ENCODE measurements around the gene IER2.
"Not testable (repeated sequence)": the region's sequence is repeated elsewhere in the genome, so short reads cannot be mapped to it uniquely, and the experiment has no call there.

Gene IER2

DNA sequence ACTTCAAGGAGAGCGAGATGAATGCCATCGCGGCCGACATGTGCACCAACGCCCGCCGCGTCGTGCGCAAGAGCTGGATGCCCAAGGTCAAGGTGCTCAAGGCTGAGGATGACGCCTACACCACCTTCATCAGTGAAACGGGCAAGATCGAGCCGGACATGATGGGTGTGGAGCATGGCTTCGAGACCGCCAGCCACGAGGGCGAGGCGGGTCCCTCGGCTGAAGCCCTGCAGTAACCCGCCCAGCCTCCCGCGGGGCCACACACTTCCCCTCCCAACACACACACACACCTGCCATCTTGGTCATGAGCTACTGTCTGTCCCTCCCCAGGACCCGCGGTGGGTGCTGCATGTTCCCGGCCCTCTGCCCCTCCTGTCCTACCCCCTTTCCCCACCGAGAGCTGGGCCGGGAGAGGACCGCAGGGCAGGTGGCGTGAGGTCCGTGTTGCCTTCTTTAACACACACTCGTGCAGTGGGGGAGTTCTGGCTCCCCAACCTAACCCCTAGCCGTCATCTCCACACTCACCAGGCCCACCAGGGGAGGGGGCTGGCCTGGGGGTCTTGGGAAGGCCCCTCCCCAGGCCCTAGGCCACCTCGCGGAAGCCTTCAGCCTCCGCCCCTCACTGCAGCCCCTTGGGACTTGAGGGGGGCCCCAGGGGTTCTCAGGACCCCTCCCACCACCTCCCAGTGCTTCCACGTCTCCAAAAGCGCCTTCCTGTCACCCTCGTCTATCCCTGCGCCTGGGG, 11.9 kb upstream of the IER2 start:
- no peak for DNase-seq

DNA sequence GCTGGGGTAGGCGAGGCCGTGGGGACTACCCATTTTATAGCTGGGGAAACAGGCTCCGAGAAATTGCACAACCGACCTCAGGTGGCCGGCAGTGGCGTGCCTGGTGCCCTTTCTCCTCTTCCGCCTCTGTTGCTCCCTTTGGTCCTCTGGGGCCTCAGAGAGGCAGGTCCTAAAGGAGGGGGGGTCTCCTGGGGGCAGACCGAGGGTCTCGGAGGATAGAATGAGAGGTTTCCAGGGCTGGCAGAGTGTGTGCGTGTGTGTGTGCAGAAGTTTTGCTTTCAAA, 11.4 kb upstream of the IER2 start:
- no peak for DNase-seq

DNA sequence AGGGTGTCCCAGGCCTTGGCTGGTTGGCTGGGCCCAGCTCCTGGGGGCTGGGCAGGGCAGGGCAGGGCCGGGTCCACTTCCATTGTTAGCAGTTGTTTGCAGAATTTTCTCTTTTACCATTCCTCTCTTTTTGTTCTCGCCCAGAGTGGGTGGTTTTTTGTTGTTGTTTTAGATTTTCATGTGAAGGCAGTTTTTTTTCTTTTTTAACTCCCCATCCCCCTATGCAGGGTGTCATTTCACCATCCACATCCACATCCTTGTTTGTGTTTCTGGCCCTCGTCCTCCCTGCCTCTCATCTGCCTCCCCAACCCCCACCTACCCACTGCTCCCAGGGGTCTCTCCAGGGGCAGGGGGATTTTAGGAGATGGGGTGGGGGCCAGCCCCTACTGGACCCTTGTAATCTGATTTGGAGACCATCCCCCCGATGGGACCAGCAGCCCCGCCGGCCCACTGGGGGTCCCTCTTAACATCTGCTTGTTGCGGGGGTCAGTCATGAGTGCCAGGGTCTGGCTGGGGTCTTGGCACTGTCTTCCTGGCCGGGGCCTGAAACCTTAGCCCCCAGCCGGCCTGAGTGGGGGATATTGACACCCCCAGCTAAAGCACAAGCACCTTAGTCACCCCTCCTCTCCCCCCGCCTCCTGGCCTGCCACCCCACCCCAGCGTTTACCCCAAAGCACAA, 10.4 kb upstream of the IER2 start:
- no peak for DNase-seq

GRCh38 chr19:13146763-13147563, 3.2 kb upstream of the IER2 start:
- DNase-seq: no peak

- DNase-seq: not testable (repeated sequence)
Measured at GRCh38 chr19:13149173-13149627, 1.0 kb upstream of the IER2 start.

DNA sequence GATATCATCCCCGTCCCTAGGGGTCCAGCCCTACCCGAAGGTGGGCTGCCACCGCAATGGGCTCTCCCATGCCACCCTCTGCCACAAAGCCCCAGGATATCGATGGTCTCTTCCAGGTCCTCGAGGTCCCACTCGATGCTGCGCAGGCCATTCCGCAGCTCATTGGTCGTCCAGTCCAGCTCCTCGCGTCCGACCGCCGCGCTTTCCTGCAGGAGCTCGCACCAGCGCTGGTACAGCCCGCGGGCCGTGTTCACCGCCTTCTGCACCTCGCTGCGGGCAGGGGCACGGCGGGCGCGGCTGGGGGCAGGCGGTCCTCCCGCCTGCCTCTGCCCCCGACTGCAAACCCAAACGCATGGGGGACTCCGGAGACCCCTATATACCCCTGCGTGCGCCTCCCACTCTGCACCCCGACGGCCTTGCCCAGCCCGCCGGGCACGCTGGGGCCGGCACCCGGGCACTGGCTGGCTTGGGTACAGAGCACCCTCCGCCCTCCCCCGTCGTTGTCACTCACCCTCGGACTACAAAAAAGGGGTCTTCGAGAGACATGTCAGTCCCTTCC, 504 bp upstream of the IER2 start:
- DNase-seq: peak; percentile 90

DNA sequence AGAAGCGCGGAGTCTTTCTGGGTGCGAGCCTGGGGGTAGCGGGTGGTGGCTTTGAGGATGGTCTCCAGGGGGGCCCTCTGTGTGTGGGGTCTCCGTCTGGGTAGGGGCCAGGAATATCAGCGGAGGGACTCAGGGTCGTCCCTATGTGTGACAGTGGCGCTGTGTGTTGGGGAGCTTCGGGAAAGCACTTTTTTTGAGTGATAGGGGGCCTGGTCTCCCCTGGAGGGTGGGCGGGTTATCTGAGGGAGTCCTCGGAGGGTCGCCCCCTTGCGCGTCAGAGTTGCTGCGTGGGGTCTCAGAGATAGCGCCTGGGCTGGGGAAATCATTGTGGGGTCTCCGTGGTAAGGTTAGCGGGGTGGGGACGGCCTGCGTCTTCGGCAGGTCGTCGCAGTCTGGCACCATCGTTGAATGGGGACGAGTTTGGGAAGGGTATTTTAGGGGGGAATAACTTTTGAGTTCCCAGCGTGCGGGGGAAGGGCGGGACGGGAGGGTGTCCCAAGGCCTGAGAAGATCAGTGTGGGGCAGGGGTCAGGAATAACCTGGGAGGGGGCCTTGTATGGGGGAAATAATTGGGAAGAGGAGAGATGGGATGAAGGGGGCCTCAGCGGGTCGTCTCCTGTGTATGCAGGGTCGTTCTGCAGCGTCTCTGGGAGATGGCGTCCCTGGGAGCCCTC, 857 bp downstream of the IER2 start:
- peak; percentile 61 for DNase-seq

- DNase-seq: peak; percentile 86
Measured at GRCh38 chr19:13151605-13152355, 1.6 kb downstream of the IER2 start.

- no peak for DNase-seq
Measured at GRCh38 chr19:13152356-13152973, 2.3 kb downstream of the IER2 start.

GRCh38 chr19:13152974-13153568, 2.9 kb downstream of the IER2 start:
- peak; percentile 94 for DNase-seq

DNA sequence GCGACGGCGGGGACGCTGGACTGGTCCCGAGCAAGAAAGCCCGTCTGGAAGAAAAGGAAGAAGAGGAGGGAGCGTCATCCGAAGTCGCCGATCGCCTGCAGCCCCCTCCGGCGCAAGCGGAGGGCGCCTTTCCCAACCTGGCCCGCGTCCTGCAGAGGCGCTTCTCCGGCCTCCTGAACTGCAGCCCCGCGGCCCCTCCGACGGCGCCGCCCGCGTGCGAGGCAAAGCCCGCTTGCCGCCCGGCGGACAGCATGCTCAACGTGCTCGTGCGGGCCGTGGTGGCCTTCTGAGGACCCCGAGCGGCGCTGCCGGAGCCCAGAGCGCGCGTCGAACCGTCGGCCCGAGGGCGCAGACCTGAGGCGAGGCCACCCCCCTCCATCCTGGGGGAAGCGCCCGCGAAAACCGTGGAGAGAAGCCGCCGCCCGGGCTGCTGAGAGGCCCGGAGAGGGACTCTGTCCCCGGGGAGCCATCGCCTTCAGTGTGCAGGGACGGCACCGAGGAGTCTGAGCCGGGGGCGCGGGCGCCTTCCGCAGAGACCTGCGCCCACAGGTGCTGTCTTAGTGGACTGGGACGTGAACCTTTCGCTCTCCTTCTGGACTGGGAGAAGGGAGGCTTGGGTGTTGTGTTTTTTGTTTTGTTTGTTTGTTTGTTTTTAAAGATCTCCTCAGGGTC, 3.5 kb downstream of the IER2 start:
- DNase-seq: peak; percentile 83

GRCh38 chr19:13154241-13154778, 4.1 kb downstream of the IER2 start:
- DNase-seq: peak; percentile 80

GRCh38 chr19:13154911-13155471, 4.8 kb downstream of the IER2 start:
- peak; percentile 79 for DNase-seq

GRCh38 chr19:13155472-13156359, 5.5 kb downstream of the IER2 start:
- DNase-seq: peak; percentile 81

- DNase-seq: no peak
Measured at GRCh38 chr19:13159713-13160112, 9.5 kb downstream of the IER2 start.

DNA sequence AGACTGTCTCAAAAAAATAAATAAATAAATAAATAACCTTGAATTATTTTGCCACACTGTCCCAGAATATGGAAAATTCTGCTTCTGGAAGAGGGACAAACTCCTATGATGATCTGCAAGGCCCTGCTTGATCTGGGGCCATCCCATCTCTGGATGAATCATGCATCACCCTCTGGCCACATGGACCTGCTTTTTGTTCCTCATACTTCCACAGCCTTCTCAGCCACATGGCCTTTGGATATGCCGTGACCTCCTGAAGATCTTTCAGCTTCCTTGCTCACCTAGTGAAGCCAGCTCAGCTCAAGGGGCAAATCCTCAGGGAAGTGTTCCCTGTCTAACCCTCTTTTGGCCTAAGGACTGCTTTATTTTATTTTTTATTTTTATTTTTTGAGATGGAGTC, 10.3 kb downstream of the IER2 start:
- no peak for DNase-seq

DNA sequence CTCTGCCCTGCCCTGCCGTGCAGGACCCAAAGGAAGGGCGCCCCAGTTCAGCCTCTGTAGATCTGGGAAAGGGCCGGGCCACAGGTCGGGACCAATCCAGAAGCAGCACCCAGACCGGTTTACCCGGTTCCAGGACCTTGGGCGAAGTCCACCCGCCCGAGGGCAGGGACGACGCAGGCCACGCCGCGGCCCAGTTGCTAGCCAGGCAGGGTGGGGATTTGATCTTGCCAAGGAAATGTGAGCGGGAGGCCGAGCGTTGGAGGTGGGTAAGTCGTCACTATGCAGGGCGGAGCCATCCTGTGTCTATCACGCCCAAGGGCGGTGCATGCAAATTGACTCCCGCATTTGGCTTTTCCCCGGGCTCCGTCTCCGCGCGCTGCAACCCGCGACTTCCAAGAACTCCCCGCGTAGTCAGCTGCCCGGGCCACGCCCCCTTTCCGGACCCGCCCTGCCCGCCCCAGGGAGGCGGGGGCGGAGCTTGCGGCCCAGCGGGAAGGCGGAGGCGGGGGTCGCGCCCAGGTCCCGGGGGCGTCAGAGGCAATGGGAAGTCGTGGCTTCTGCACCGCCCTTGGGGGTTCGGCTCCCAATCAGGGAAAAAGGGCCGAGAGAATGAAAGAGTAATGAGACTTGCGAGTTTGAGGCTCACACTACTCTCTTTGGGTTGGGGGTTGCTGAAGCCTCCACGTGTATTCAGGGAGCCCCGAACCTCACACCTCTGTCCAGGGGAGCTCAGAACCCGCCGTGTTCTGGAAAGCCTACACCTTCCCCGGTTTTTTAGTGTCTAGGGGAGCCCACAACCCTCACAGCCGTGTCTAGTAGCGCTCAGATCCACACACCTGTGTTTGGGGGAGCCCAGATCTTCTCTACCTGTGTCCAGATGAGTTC, 12.8 kb downstream of the IER2 start:
- DNase-seq: peak; percentile 95

Measured in right kidney (tissue), 1 donor.